Upper lobe of left lung (tissue), 4 donors: Measurements from ENCODE around the gene TASOR.

Source experiments
- EP300 ChIP-seq, 4 donors: sonication (generic); formaldehyde crosslinking; IDR thresholded peaks; one replicate each; pipeline ENCODE4 v1.5.1; 2017; ENCODE audit warnings: antibody characterized with exemption in 4 of 4, control low read depth in 2 of 4
- TF ChIP-seq, protein P1 (sequence below), 6 experiments: fragments of 450-650 bp in 4 of 6; fragments of 200-600 bp in 2 of 6; sonication (generic) in 2 of 6; IDR thresholded peaks; one replicate each; pipeline ENCODE4 v1.5.1; 2016 to 2019; ENCODE audit warnings: antibody characterized with exemption in 6 of 6

DNA sequence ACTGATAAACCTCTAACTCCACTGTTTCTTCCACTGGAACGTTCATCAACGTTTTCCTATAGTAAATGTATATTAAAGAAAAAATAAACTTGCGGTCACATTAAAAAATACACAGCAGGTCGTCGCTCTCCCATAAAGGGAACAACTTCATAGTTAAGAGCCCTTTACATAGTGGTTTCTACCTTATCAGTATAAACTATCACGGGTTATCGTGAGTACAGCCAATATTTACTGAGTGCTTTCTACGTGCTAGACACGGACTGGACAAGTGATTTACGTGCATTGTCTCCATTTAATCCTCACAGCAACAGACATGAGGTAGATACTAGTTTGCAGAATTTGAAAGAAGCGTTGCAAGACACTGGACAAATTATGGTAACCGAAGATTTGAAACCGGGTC, 964 bp upstream of the TASOR start:
- TF ChIP-seq, protein P1, sequence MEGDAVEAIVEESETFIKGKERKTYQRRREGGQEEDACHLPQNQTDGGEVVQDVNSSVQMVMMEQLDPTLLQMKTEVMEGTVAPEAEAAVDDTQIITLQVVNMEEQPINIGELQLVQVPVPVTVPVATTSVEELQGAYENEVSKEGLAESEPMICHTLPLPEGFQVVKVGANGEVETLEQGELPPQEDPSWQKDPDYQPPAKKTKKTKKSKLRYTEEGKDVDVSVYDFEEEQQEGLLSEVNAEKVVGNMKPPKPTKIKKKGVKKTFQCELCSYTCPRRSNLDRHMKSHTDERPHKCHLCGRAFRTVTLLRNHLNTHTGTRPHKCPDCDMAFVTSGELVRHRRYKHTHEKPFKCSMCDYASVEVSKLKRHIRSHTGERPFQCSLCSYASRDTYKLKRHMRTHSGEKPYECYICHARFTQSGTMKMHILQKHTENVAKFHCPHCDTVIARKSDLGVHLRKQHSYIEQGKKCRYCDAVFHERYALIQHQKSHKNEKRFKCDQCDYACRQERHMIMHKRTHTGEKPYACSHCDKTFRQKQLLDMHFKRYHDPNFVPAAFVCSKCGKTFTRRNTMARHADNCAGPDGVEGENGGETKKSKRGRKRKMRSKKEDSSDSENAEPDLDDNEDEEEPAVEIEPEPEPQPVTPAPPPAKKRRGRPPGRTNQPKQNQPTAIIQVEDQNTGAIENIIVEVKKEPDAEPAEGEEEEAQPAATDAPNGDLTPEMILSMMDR (IDR thresholded peaks at IDR 0.05): no peak
- TF ChIP-seq EP300 (IDR thresholded peaks at IDR 0.05): no peak
